GM18909 (cell line): ENCODE results near the gene TMEM183A.
"Not testable (repeated sequence)": the region's sequence is repeated elsewhere in the genome, so short reads cannot be mapped to it uniquely, and the experiment has no call there.

Experiments
- ATAC-seq: cut with Tn5 transposase; IDR thresholded peaks from one replicate; pipeline ENCODE4 v1.9.1; 2021; ENCODE audit warnings: mild to moderate bottlenecking; ENCODE audit not compliant: unreplicated experiment, poor library complexity

Gene TMEM183A

GRCh38 chr1:203006948-203007871 is at the start of gene TMEM183A:
TSS of gene TMEM183A (plus strand) at chr1:203007374. CDS start at chr1:203007466, 92 bp downstream.
- ATAC-seq = peak; percentile 93

DNA sequence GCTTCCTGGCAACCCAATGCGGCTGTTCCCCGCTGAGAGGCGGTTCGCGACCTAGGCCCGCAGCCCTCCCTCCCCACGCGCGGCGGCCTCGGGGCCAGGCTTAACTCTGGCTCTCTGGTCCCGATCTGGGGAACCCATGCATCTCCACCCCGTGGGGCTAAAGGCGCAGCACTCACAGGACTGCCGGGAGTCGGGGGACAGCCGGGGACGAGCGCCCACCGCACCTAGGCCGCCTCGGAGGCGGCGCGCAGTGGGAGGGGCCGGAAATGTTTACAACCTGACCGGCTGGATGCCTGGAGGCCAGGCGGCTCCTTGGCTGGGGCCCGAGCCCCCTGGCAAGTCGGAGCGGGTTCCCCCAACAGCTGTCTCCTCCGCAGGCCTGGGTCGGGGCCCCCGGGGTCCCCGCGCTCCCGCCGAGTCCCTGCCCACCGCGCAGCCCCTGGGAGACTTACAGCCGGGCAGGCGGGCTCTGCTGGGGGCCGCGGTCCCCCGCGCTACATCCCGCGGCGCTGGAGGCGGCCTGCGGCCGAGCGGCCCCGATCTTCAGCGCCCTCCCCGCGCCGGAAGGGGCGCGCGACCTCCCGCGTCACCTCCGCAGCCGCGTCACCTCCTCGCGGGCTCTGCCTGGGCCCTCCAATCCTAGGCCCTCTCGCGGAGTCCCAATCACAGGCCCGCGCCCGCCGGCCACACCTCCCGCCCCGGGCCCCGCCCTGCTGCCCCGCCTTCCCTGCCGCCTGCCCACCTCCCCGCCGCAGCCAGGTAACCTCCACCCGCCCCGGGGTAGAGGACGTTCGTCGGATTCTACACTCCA is 49.2 kb upstream of the TMEM183A start, which contains the start of gene ADIPOR1:
Gene ADIPOR1 (minus strand): TSS at position 580 of the 811 bp plus-strand sequence. CDS start 7,242 bp downstream, outside the sequence.
- ATAC-seq = peak; percentile 97

- peak; percentile 2 for ATAC-seq
Observed at GRCh38 chr1:202958544-202959275, 48.5 kb upstream of the TMEM183A start.

GRCh38 chr1:202959276-202959620 is 47.9 kb upstream of the TMEM183A start:
- ATAC-seq = no peak

DNA sequence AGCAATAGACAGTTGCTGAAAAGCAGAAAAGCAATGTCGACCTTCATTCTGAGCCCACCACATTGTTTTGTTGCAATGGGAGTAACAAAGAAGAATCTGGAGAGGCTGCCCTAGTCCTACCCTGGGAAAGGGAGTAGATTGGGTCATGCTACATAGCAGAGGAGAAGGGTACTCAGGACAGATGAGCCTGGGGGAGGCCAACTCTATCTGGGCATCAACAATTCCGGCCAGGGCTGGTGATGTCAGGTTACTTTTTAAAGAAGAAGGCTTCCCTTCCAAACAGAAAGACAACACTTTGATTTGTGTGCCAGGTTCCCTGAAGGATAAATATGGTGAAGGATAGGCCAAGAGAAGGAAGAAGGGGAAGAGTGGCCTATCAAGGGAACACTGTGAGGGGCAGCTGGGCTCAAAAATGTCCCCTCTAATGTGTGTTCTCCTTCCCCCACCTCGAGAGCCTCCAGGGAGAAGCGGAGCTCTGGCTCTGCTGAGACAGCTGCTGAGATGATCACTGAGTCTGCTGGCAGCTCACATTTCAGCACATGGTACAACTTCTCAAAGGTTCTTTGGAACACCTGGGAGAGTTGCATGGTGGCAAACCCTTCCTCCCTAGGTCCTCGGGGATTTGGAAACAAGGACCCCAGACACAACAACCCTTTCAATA is 45.8 kb upstream of the TMEM183A start:
- ATAC-seq = no peak

GRCh38 chr1:202964791-202965410 is 42.3 kb upstream of the TMEM183A start:
- no peak for ATAC-seq

- no peak for ATAC-seq
Observed at GRCh38 chr1:202965422-202965821, 41.8 kb upstream of the TMEM183A start.

DNA sequence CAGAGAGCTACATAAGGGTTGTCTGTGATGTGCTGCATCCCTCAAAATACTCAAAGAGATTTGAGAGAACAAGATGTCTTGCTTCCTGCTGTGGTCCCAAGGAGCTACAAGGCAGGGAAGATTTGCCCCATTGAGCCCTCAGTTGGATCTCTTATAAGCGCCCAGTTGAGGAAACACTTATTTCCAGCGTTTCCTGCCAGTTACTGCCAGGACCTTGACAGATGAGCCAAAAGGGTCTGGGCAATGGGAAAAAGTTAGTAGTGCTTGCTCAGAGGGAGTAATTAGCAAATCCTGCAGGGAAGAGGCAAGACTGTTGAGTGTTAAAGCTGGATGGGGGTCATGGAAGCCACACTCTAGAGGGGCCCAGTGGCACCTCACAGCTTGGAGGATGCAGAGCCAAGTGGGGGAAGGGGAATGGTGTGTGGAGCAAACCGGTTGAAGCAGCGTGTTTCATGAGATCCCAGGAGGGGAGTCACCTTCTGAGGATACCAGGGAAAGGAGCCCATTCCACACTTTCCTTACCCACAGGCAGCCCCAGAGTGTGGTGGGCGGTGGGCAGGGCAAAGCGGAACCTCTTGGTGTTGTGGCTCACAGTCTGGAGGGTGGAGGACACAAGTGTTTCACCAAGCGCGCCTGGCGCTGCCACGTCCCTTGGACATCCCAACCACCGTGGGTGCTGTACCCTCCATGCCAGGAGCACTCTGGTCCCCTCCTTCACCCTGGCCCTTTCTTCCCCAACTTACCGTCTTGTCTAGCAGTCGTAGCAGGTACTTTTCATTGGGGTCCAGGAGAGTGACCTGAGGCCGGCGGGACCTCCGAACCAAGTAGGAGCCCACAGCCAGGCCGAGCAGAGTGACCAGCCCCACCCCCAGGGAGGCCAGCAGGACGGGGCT is 40.9 kb upstream of the TMEM183A start:
- ATAC-seq = no peak

DNA sequence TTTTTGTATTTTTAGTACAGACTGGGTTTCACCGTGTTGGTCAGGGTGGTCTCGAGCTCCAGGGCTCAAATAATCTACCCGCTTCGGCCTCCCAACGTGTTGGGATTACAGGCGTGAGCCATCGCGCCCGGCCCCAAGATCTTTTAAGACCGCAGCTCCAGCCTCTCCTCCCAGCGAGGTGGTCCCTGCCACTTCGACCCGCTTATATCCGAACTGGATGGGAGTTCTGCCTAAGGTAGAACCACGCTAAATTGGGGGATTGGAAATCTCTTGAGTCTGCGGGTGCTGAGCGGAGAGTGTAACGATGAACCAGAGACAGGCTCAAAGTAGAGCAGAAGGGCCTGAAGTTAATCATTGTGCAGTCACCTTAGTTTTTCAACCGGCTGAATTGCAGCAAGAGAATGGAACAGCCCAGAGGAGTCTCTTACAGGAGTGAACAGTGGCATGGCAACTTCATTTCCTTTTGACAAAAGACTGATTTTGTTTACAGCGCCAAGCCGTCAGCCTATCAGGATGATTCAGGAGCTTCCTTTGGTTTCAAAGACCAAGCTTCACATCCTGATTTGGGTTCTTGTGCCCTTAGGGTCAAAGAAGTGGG is 39.4 kb upstream of the TMEM183A start:
- no peak for ATAC-seq

- no peak for ATAC-seq
Observed at GRCh38 chr1:202968351-202968750, 38.8 kb upstream of the TMEM183A start.

DNA sequence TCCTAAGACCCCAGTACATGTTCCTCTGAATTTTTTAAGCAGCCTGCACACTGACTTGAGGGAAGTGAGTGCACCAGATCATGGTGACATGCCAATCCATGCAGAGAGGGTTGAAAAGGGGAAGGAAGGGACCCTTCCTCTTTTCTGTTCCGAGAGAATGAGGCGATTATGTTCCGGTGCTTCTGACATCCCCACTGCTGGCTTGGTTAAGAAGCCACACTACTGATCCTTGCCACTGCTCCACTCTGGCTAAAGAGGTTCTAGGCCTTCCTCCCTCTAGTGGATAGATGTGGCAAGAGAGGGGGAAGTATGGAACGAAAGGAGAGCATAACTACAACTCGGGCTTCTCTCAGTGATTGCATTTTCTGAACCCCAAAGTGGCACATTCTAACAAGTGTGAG is 38.3 kb upstream of the TMEM183A start:
- ATAC-seq = peak; percentile 64

- no peak for ATAC-seq
Observed at GRCh38 chr1:202972046-202972445, 35.1 kb upstream of the TMEM183A start.

DNA sequence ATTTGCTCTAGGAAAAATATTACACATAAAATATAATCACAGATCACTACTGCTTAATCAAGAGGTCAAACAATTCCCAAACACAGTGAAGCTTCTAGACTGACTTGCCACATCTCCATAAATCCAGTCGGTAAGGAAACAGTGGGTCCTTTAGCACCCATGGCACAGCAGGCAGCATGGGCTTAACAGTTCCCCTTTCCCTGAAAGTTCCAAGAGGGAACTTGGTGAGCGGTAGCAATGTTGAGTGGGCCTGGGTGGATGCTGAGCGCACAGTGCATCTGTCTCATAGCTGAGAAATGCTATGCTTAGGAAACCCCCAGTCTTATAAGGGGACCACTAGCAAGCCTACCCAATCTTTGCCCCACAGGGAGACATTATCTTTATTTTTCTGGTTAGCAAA is 32.3 kb upstream of the TMEM183A start:
- ATAC-seq = no peak

GRCh38 chr1:202976633-202977032 is 30.5 kb upstream of the TMEM183A start:
- no peak for ATAC-seq

GRCh38 chr1:202979459-202979858 is 27.7 kb upstream of the TMEM183A start:
- ATAC-seq = no peak

- no peak for ATAC-seq
Observed at GRCh38 chr1:202981939-202982338, 25.2 kb upstream of the TMEM183A start.

GRCh38 chr1:202982715-202983430 is 24.3 kb upstream of the TMEM183A start:
- no peak for ATAC-seq

GRCh38 chr1:202986120-202986519 is 21.1 kb upstream of the TMEM183A start:
- not testable (repeated sequence) for ATAC-seq
